Caco-2 (cell line): ENCODE results near the gene KAT7. TPM values are rescaled to one million over a fixed set of nuclear protein-coding genes. Genes with fewer than 3 reads are reported as not detected.

ENCODE experiments used
- BruUV-seq: library from RNA; stranded (reverse); fragments of 400-500 nt; replicated peaks from 2 replicates; lab custom pipeline; 2021; lab: Mats Ljungman, UMichigan
- CTCF ChIA-PET: fragments of 300-600 bp; sonication (Branson Sonifier 250); formaldehyde crosslinking; loops from one replicate; lab custom pipeline; 2022; ENCODE audit warnings: antibody characterized with exemption; lab: Charles Lee
- POLR2A ChIA-PET: fragments of 300-600 bp; sonication (Branson Sonifier 250); formaldehyde crosslinking; loops from one replicate; lab custom pipeline; 2022; ENCODE audit warnings: antibody characterized with exemption; lab: Charles Lee
- DNase-seq, 2 experiments: peaks; one replicate each; pipeline versions ENCODE4 v3.0.0 to v3.0.0-alpha.2; 2020 to 2022
- H3K27me3 ChIP-seq: replicated peaks from 2 replicates; pipeline ENCODE4 v1.6.0; 2011; ENCODE audit warnings: low read length; ENCODE audit not compliant: control insufficient read depth, insufficient read depth
- H3K36me3 ChIP-seq: 2 replicates; pipeline ENCODE4 v1.5.1; 2011; ENCODE audit warnings: low read length; ENCODE audit not compliant: control insufficient read depth, insufficient read depth
- H3K4me1 ChIP-seq: fragments of 250-450 bp; sonication (Bioruptor Pico); 2 replicates; pipeline ENCODE4 v1.5.1; 2020; ENCODE audit warnings: mild to moderate bottlenecking
- H3K4me3 ChIP-seq: 2 replicates; pipeline ENCODE4 v1.5.1; 2011; ENCODE audit warnings: low read depth, mild to moderate bottlenecking, control low read depth, low read length
- H3K9me3 ChIP-seq: fragments of 250-450 bp; sonication (Bioruptor Pico); 2 replicates; pipeline ENCODE4 v1.5.1; 2020; ENCODE audit warnings: mild to moderate bottlenecking, moderate library complexity
- H3K27ac Mint-ChIP-seq: one replicate; pipeline ENCODE4 v1.8.0; 2022; ENCODE audit warnings: mixed read lengths; ENCODE audit not compliant: unreplicated experiment
- H3K27me3 Mint-ChIP-seq: one replicate; pipeline ENCODE4 v1.8.0; 2022; ENCODE audit warnings: mixed read lengths; ENCODE audit not compliant: insufficient read depth, unreplicated experiment
- H3K36me3 Mint-ChIP-seq: one replicate; pipeline ENCODE4 v1.8.0; 2022; ENCODE audit warnings: mild to moderate bottlenecking, mixed read lengths; ENCODE audit not compliant: insufficient read depth, unreplicated experiment
- H3K4me1 Mint-ChIP-seq: one replicate; pipeline ENCODE4 v1.8.0; 2022; ENCODE audit warnings: low read depth, mixed read lengths; ENCODE audit not compliant: unreplicated experiment
- H3K4me3 Mint-ChIP-seq: one replicate; pipeline ENCODE4 v1.8.0; 2022; ENCODE audit warnings: mild to moderate bottlenecking, moderate library complexity, mixed read lengths; ENCODE audit not compliant: unreplicated experiment
- H3K9me3 Mint-ChIP-seq: one replicate; pipeline ENCODE4 v1.8.0; 2022; ENCODE audit warnings: mixed read lengths; ENCODE audit not compliant: unreplicated experiment
- intact Hi-C: fragments of 100-400 bp; cut with micrococcal nuclease; formaldehyde crosslinking; loops from one replicate; pipeline ENCODE4 v1.10.0; 2022; ENCODE audit not compliant: unreplicated experiment
- total RNA-seq: library from RNA; stranded (reverse); gene quantifications from 2 replicates; pipeline ENCODE4 v1.2.3, GENCODE V29; 2022
- TF ChIP-seq, protein P1 (sequence below), 2 experiments: fragments of 200-600 bp in 1 of 2; IDR thresholded peaks; 1 replicate in 1 of 2; 2 replicates in 1 of 2; pipeline versions ENCODE4 v1.5.1 to v1.8.0; 2011 to 2022; ENCODE audit warnings: antibody characterized with exemption in 1 of 2, control low read depth in 1 of 2, inconsistent platforms in 1 of 2, low read depth in 1 of 2, low read length in 1 of 2, mild to moderate bottlenecking in 1 of 2, moderate library complexity in 1 of 2; ENCODE audit not compliant: insufficient read depth in 1 of 2, severe bottlenecking in 1 of 2, unreplicated experiment in 1 of 2

The KAT7 gene
- total RNA-seq, 1 experiment from 2014 or later, result 137 TPM

DNA sequence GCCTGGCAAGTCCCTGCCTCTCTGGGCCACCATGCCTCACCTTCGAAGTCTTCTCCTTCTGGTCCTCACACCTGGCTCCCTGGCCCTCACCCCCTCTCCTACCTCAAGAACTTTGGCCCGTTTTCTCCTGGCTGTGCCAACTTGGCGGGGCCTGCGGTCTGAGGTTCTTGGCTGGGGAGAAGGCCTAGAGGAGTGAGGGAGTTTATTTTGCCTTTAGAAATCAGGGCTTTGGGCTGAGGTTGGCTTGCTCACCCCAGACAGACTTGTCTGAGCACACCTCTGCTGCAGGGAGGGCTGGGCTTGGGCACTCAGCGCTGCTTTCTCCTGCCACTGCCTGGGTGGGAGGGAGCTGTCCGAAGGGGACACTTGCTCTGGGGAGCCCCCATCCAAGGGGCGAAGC lies 82.7 kb downstream of the KAT7 start:
- no TSS peak for BruUV-seq
- Histone ChIP-seq H3K36me3 (no peaks in the 10 kb centered on the region), H3K9me3 (no peaks in the 10 kb centered on the region), H3K4me3 (no peak overlapping the region), H3K27me3 (no peaks in the 10 kb centered on the region), H3K4me1 (peaks cover 19% of the 10 kb centered on the region)
- Mint-ChIP-seq H3K27me3 (no peaks in the 10 kb centered on the region), H3K36me3 (no peaks in the 10 kb centered on the region), H3K4me3 (no peak overlapping the region), H3K9me3 (no peaks in the 10 kb centered on the region), H3K27ac (no peak overlapping the region), H3K4me1 (peaks cover 8% of the 10 kb centered on the region)
- POLR2A ChIA-PET, result no interaction called here
- TF ChIP-seq, protein P1, sequence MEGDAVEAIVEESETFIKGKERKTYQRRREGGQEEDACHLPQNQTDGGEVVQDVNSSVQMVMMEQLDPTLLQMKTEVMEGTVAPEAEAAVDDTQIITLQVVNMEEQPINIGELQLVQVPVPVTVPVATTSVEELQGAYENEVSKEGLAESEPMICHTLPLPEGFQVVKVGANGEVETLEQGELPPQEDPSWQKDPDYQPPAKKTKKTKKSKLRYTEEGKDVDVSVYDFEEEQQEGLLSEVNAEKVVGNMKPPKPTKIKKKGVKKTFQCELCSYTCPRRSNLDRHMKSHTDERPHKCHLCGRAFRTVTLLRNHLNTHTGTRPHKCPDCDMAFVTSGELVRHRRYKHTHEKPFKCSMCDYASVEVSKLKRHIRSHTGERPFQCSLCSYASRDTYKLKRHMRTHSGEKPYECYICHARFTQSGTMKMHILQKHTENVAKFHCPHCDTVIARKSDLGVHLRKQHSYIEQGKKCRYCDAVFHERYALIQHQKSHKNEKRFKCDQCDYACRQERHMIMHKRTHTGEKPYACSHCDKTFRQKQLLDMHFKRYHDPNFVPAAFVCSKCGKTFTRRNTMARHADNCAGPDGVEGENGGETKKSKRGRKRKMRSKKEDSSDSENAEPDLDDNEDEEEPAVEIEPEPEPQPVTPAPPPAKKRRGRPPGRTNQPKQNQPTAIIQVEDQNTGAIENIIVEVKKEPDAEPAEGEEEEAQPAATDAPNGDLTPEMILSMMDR (IDR thresholded peaks at IDR 0.05; ENCODE audit: insufficient read depth in 1 of 2, low read depth in 1 of 2, low read length in 1 of 2, severe bottlenecking in 1 of 2, unreplicated experiment in 1 of 2), result no peak
- no peak for DNase-seq
- intact Hi-C loops, result no loop called here
- CTCF ChIA-PET, result no interaction called here

DNA sequence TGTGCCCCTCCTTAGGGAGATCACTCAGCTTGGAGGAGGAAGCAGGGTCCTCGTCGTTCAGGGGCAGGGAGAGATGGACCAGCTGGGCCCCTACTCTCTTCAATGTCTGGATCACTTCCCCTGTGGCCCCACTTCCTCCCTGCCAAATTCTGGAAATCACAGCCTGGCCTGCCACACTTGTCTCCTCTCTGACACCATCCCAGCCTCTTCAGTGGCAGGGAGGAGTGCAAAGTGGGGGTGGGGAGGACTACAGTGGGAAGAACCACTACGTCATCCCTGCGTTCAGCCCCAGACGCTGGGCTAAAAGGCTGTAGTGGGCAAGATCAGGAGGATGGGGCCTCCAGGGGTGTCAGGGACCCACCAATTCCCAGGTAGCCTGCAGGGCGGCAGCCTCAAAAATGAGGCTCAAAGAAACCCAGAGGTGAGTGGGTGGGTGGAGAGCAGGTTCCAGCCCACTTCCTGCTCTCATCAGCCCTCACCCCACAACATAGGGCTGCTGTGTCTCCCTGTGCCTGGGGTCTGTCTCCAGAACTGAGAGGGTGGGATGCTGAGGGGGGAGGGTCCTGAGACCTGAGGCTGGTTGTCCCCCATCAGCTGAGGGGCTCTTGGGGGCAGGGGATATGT lies 84.4 kb downstream of the KAT7 start:
- TF ChIP-seq, protein P1 (IDR thresholded peaks at IDR 0.05; ENCODE audit: insufficient read depth in 1 of 2, low read depth in 1 of 2, low read length in 1 of 2, severe bottlenecking in 1 of 2, unreplicated experiment in 1 of 2), result no peak
- no peak overlapping the region for H3K4me3 Mint-ChIP-seq
- POLR2A ChIA-PET, result no interaction called here
- BruUV-seq, result no TSS peak
- H3K27me3 Mint-ChIP-seq, result no peaks in the 10 kb centered on the region
- Histone ChIP-seq H3K36me3 (no peaks in the 10 kb centered on the region), H3K27me3 (no peaks in the 10 kb centered on the region), H3K4me1 (peaks cover 14% of the 10 kb centered on the region), H3K4me3 (no peak overlapping the region), H3K9me3 (no peaks in the 10 kb centered on the region)
- CTCF ChIA-PET, result interaction anchor here (0.9 to 1.1 kb wide), 2 partner anchors 80 to 242 kb away, joined by 3 to 5 read pairs; no protein-coding TSS in a partner anchor
- DNase-seq, result peak in 1 of 2 experiments; percentile 45
- H3K4me1 Mint-ChIP-seq, result peaks cover 8% of the 10 kb centered on the region
- no peaks in the 10 kb centered on the region for H3K36me3 Mint-ChIP-seq
- H3K9me3 Mint-ChIP-seq, result no peaks in the 10 kb centered on the region
- intact Hi-C loops, result no loop called here
- no peak overlapping the region for H3K27ac Mint-ChIP-seq

DNA sequence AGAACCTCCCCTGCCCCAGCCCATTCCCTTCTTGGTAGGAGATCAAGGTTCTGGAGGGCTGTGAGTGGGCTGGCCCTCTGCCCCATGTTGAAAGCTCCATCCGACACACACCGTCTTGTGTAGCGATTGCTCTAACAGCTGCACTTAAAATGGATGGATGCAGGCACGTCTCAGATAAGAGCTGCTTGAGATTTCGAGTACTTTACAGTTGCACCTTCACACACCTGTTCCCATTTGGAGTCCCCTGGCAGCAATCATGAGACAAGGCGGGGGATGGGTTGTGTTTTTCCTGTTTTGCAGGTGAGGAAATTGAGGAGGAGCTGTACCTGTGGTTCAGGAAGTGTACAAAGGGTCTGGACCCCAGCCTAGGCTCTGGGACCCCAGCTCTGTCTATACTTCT lies 85.0 kb downstream of the KAT7 start:
- Histone ChIP-seq H3K9me3 (no peaks in the 10 kb centered on the region), H3K36me3 (no peaks in the 10 kb centered on the region), H3K27me3 (no peaks in the 10 kb centered on the region), H3K4me1 (peaks cover 14% of the 10 kb centered on the region), H3K4me3 (no peak overlapping the region)
- Mint-ChIP-seq H3K36me3 (no peaks in the 10 kb centered on the region), H3K9me3 (no peaks in the 10 kb centered on the region), H3K27me3 (no peaks in the 10 kb centered on the region), H3K4me1 (peaks cover 8% of the 10 kb centered on the region), H3K27ac (peak overlapping the region; percentile 22), H3K4me3 (no peak overlapping the region)
- peak; percentile 60 to 63 for DNase-seq
- TF ChIP-seq, protein P1 (IDR thresholded peaks at IDR 0.05; ENCODE audit: insufficient read depth in 1 of 2, low read depth in 1 of 2, low read length in 1 of 2, severe bottlenecking in 1 of 2, unreplicated experiment in 1 of 2), result no peak
- ChIA-PET POLR2A (interaction anchor here (0.7 kb wide), 1 partner anchor 121 kb away, joined by 3 read pairs; no protein-coding TSS in a partner anchor), CTCF (interaction anchor here (0.6 to 2.1 kb wide), 6 partner anchors 12 to 289 kb away, joined by 3 to 5 read pairs (median 4); no protein-coding TSS in a partner anchor)
- no TSS peak for BruUV-seq
- intact Hi-C loops, result no loop called here
